ENCODE measurements around the gene CFAP221. TPM values are rescaled to one million over a fixed set of nuclear protein-coding genes. Genes with fewer than 3 reads are reported as not detected.

Gene CFAP221
- polyA plus RNA-seq, 1 donor (not counting 4 experiments of a cell fraction or from before 2014, with no cell fraction given): not detected

DNA sequence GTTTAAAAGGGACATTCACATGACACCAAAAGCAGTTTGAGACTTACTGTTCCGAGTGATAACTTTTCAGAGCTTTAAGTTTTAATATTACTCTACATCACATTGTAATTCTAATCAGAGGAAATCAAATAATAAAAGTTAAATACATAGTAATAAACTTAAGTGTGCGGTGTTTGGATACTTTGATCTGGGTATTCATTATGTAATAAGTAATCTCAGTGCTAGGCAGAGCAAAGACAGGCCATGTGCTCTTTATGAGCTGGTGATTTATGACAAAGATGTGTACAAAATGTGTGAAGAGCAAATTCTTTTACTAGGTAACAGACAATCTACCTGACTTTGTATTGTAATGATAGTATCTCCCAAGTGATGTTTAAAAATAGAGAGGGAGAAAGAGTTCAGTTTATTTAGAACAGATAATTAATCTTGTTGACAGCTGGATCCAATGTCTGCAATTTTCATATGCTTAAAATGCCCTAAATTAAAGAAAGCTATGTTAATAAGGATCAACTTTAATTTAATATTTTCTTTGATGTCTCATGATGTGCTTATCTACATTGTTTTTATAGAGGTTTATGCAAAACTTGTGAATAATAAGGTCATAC lies 4.4 kb downstream of the CFAP221 start:
- Histone ChIP-seq H4K20me1 (ENCODE audit: control insufficient read depth, extremely low read depth, insufficient read depth, low read length) (no peaks in the 10 kb centered on the region), H3K27ac (ENCODE audit: control insufficient read depth, insufficient read depth, low read length) (no peak overlapping the region), H3K4me1 (ENCODE audit: control insufficient read depth, extremely low read depth, insufficient read depth, low read length) (peaks cover 4% of the 10 kb centered on the region), H3K4me2 (ENCODE audit: control insufficient read depth, extremely low read depth, insufficient read depth, low read depth, low read length) (no peak overlapping the region), H3K9me3 (ENCODE audit: control insufficient read depth, low read depth, low read length) (no peaks in the 10 kb centered on the region), H3K27me3 (ENCODE audit: control insufficient read depth, extremely low read depth, insufficient read depth, low read length) (peaks cover 32% of the 10 kb centered on the region), H3K9ac (ENCODE audit: control insufficient read depth, extremely low read depth, insufficient read depth, low read length) (no peak overlapping the region), H3K36me3 (ENCODE audit: control insufficient read depth in 2 of 2, extremely low read depth in 1 of 2, insufficient read depth in 2 of 2, low read length in 2 of 2) (no peaks in the 10 kb centered on the region), H3K4me3 (ENCODE audit: control insufficient read depth in 2 of 3, extremely low read depth in 1 of 3, insufficient read depth in 2 of 3, low read depth in 1 of 3, low read length in 3 of 3) (no peak overlapping the region), H2AFZ (ENCODE audit: control insufficient read depth, low read length) (no peak overlapping the region), H3K79me2 (ENCODE audit: control insufficient read depth, insufficient read depth, low read length) (no peaks in the 10 kb centered on the region), H3K9me1 (ENCODE audit: control insufficient read depth, extremely low read depth, insufficient read depth, low read length) (no peaks in the 10 kb centered on the region)
- no peak for FAIRE-seq
- no peak for DNase-seq (ENCODE audit: low read depth, low spot score)
- dilution Hi-C loops (cut with MboI; ENCODE audit: extremely low pct_ligation_motif_present, low sequenced_read_pairs): no loop called here
- TF ChIP-seq, protein P1, sequence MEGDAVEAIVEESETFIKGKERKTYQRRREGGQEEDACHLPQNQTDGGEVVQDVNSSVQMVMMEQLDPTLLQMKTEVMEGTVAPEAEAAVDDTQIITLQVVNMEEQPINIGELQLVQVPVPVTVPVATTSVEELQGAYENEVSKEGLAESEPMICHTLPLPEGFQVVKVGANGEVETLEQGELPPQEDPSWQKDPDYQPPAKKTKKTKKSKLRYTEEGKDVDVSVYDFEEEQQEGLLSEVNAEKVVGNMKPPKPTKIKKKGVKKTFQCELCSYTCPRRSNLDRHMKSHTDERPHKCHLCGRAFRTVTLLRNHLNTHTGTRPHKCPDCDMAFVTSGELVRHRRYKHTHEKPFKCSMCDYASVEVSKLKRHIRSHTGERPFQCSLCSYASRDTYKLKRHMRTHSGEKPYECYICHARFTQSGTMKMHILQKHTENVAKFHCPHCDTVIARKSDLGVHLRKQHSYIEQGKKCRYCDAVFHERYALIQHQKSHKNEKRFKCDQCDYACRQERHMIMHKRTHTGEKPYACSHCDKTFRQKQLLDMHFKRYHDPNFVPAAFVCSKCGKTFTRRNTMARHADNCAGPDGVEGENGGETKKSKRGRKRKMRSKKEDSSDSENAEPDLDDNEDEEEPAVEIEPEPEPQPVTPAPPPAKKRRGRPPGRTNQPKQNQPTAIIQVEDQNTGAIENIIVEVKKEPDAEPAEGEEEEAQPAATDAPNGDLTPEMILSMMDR (optimal IDR thresholded peaks at IDR 0.05 in 1 of 3, IDR thresholded peaks at IDR 0.05 in 1 of 3, conservative IDR thresholded peaks at IDR 0.05 in 1 of 3; ENCODE audit: extremely low read depth in 1 of 3, insufficient read depth in 2 of 3, low read length in 3 of 3): no peak

DNA sequence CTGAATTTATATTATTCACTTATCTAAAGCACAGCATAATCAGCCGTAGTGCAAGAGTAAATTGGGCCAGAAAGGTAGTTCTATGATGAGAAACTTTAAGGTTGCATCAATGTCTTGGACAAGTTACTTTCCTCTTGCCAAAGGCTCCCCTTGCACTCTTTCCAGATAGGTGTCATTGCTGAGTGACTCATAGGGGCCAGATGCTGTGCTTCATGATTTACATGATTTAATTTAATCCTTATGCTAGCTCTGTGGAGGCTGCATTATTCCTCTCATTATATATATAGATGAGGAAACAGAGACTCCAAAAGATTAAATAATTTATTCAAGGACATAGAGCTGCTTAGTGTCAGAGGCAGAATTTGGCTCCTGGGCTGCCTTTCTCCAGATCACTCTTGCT lies 5.0 kb downstream of the CFAP221 start:
- dilution Hi-C loops (cut with MboI; ENCODE audit: extremely low pct_ligation_motif_present, low sequenced_read_pairs): no loop called here
- H3K79me2 ChIP-seq (ENCODE audit: control insufficient read depth, insufficient read depth, low read length): no peaks in the 10 kb centered on the region
- H3K27ac ChIP-seq (ENCODE audit: control insufficient read depth, insufficient read depth, low read length): no peak overlapping the region
- H3K9ac ChIP-seq (ENCODE audit: control insufficient read depth, extremely low read depth, insufficient read depth, low read length): no peak overlapping the region
- no peak for DNase-seq (ENCODE audit: low read depth, low spot score)
- H2AFZ ChIP-seq (ENCODE audit: control insufficient read depth, low read length): no peak overlapping the region
- H3K4me3 ChIP-seq (ENCODE audit: control insufficient read depth in 2 of 3, extremely low read depth in 1 of 3, insufficient read depth in 2 of 3, low read depth in 1 of 3, low read length in 3 of 3): no peak overlapping the region
- no peaks in the 10 kb centered on the region for H3K36me3 ChIP-seq (ENCODE audit: control insufficient read depth in 2 of 2, extremely low read depth in 1 of 2, insufficient read depth in 2 of 2, low read length in 2 of 2)
- no peaks in the 10 kb centered on the region for H3K4me1 ChIP-seq (ENCODE audit: control insufficient read depth, extremely low read depth, insufficient read depth, low read length)
- H3K4me2 ChIP-seq (ENCODE audit: control insufficient read depth, extremely low read depth, insufficient read depth, low read depth, low read length): no peak overlapping the region
- no peaks in the 10 kb centered on the region for H3K9me3 ChIP-seq (ENCODE audit: control insufficient read depth, low read depth, low read length)
- H3K27me3 ChIP-seq (ENCODE audit: control insufficient read depth, extremely low read depth, insufficient read depth, low read length): peaks cover 28% of the 10 kb centered on the region
- TF ChIP-seq, protein P1 (optimal IDR thresholded peaks at IDR 0.05 in 1 of 3, IDR thresholded peaks at IDR 0.05 in 1 of 3, conservative IDR thresholded peaks at IDR 0.05 in 1 of 3; ENCODE audit: extremely low read depth in 1 of 3, insufficient read depth in 2 of 3, low read length in 3 of 3): no peak
- TF ChIP-seq EZH2 (IDR thresholded peaks at IDR 0.05; ENCODE audit: low read length): no peak
- H4K20me1 ChIP-seq (ENCODE audit: control insufficient read depth, extremely low read depth, insufficient read depth, low read length): no peaks in the 10 kb centered on the region
- FAIRE-seq: no peak
- no peaks in the 10 kb centered on the region for H3K9me1 ChIP-seq (ENCODE audit: control insufficient read depth, extremely low read depth, insufficient read depth, low read length)

All from keratinocyte (primary cell).